Muscle of arm (tissue), 12 donors: ENCODE data around the gene CLTCL1. TPM values are rescaled to one million over a fixed set of nuclear protein-coding genes. Genes with fewer than 3 reads are reported as not detected.

Experiments
- DNase-seq: peaks from one replicate; pipeline ENCODE4 v3.0.0-alpha.2; 2013
- polyA plus RNA-seq, 12 donors: library from polyadenylated mRNA; unstranded; fragments of 120-200 nt; gene quantifications; one replicate each; pipeline ENCODE4 v1.2.1, GENCODE V29; 2013; ENCODE audit not compliant: insufficient read length in 12 of 12

Gene CLTCL1
- polyA plus RNA-seq, 12 donors = 4.2 to 34.6 (median 21.4) TPM; not detected in 1

- no peak for DNase-seq
Observed at GRCh38 chr22:19253143-19253542, 38.4 kb downstream of the CLTCL1 start.

GRCh38 chr22:19244600-19245352 lies 46.7 kb downstream of the CLTCL1 start:
- DNase-seq = no peak

GRCh38 chr22:19242699-19243098 lies 48.8 kb downstream of the CLTCL1 start:
- DNase-seq = no peak

GRCh38 chr22:19241593-19241906 lies 50.0 kb downstream of the CLTCL1 start:
- DNase-seq = no peak

- DNase-seq = no peak
Observed at GRCh38 chr22:19240813-19241592, 50.5 kb downstream of the CLTCL1 start.

GRCh38 chr22:19239464-19239863 lies 52.1 kb downstream of the CLTCL1 start:
- no peak for DNase-seq

GRCh38 chr22:19238900-19239299 lies 52.6 kb downstream of the CLTCL1 start:
- DNase-seq = no peak

GRCh38 chr22:19235874-19236273 lies 55.6 kb downstream of the CLTCL1 start:
- DNase-seq = no peak

- DNase-seq = no peak
Observed at GRCh38 chr22:19234126-19234896, 57.2 kb downstream of the CLTCL1 start.

- DNase-seq = no peak
Observed at GRCh38 chr22:19233189-19233661, 58.3 kb downstream of the CLTCL1 start.

GRCh38 chr22:19232623-19233022 lies 58.9 kb downstream of the CLTCL1 start:
- DNase-seq = no peak

GRCh38 chr22:19231986-19232385 lies 59.5 kb downstream of the CLTCL1 start:
- no peak for DNase-seq

- DNase-seq = no peak
Observed at GRCh38 chr22:19229600-19229999, 61.9 kb downstream of the CLTCL1 start.

GRCh38 chr22:19228179-19228578 lies 63.3 kb downstream of the CLTCL1 start:
- no peak for DNase-seq

- DNase-seq = no peak
Observed at GRCh38 chr22:19226428-19226827, 65.1 kb downstream of the CLTCL1 start.

GRCh38 chr22:19225560-19225959 lies 66.0 kb downstream of the CLTCL1 start:
- DNase-seq = no peak

GRCh38 chr22:19224985-19225384 lies 66.5 kb downstream of the CLTCL1 start:
- no peak for DNase-seq

- no peak for DNase-seq
Observed at GRCh38 chr22:19224557-19224956, 67.0 kb downstream of the CLTCL1 start.

- no peak for DNase-seq
Observed at GRCh38 chr22:19223617-19224016, 67.9 kb downstream of the CLTCL1 start.

GRCh38 chr22:19223110-19223509 lies 68.4 kb downstream of the CLTCL1 start:
- no peak for DNase-seq

GRCh38 chr22:19222242-19223005 lies 69.1 kb downstream of the CLTCL1 start:
- DNase-seq = no peak

- no peak for DNase-seq
Observed at GRCh38 chr22:19220867-19221266, 70.7 kb downstream of the CLTCL1 start.
